ENCODE measurements around the gene RNASE3. TPM values are rescaled to one million over a fixed set of nuclear protein-coding genes. Genes with fewer than 3 reads are reported as not detected.
"Not testable (repeated sequence)": the region's sequence is repeated elsewhere in the genome, so short reads cannot be mapped to it uniquely, and the experiment has no call there.

The RNASE3 gene
- total and polyA plus RNA-seq, 2 donors (not counting 3 experiments of a cell fraction or from before 2014, with no cell fraction given), result not detected

DNA sequence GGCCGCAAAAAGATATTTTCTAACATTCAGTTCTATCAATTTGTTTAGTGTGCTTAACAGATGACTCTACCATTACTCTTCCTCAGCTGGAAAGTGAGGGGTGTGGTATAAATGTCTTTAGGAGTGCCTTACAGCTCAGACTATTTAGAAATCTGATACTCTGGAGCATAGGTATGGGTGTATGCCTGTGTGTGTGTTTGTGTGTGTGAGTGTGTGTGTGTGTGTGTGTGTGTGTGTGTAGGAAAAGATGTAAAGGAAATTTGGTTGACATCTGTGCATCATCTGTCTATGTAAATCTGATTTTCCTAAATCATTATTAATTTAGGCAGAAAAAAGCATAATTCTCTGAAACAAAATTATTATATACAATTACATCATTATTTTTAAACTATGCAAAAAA, 16.0 kb downstream of the RNASE3 start:
- H3K36me3 ChIP-seq (ENCODE audit: control insufficient read depth in 2 of 2, extremely low read depth in 1 of 2, insufficient read depth in 2 of 2, low read length in 2 of 2), result no peaks in the 10 kb centered on the region
- no peak overlapping the region for H3K9ac ChIP-seq (replicated peaks; ENCODE audit: extremely low read depth, insufficient read depth, low read length)
- no peak overlapping the region for H3K4me2 ChIP-seq (ENCODE audit: insufficient read depth, low read length)
- intact Hi-C loops (cut with micrococcal nuclease) (no loop called here), dilution Hi-C loops (cut with MboI; ENCODE audit: extremely low pct_ligation_motif_present, low sequenced_read_pairs) (no loop called here)
- DNase-seq (ENCODE audit: low read depth, low spot score), result no peak
- no peaks in the 10 kb centered on the region for H3K4me1 ChIP-seq (ENCODE audit: control insufficient read depth, extremely low read depth, insufficient read depth, low read length)
- H3K27ac ChIP-seq (ENCODE audit: insufficient read depth, low read depth, low read length), result no peak overlapping the region
- no peaks in the 10 kb centered on the region for H3K27me3 ChIP-seq (ENCODE audit: control insufficient read depth in 2 of 2, insufficient read depth in 2 of 2, low read length in 2 of 2)
- TF ChIP-seq MYC (IDR thresholded peaks at IDR 0.05; ENCODE audit: low read depth, low read length) (no peak), FOS (IDR thresholded peaks at IDR 0.05; ENCODE audit: borderline replicate concordance, insufficient read depth, low read length) (no peak), GATA2 (IDR thresholded peaks at IDR 0.05; ENCODE audit: insufficient read depth, insufficient read length, low read depth, low read length) (no peak), EZH2 (IDR thresholded peaks at IDR 0.05; ENCODE audit: borderline replicate concordance, low read depth, low read length, severe bottlenecking) (no peak), JUN (IDR thresholded peaks at IDR 0.05; ENCODE audit: borderline replicate concordance, insufficient read depth, insufficient read length, low read depth) (no peak), POLR2A (IDR thresholded peaks at IDR 0.05; ENCODE audit: low read depth, low read length) (no peak), POLR2AphosphoS5 (IDR thresholded peaks at IDR 0.05; ENCODE audit: insufficient read depth, low read depth, low read length) (no peak)
- TF ChIP-seq, protein P1, sequence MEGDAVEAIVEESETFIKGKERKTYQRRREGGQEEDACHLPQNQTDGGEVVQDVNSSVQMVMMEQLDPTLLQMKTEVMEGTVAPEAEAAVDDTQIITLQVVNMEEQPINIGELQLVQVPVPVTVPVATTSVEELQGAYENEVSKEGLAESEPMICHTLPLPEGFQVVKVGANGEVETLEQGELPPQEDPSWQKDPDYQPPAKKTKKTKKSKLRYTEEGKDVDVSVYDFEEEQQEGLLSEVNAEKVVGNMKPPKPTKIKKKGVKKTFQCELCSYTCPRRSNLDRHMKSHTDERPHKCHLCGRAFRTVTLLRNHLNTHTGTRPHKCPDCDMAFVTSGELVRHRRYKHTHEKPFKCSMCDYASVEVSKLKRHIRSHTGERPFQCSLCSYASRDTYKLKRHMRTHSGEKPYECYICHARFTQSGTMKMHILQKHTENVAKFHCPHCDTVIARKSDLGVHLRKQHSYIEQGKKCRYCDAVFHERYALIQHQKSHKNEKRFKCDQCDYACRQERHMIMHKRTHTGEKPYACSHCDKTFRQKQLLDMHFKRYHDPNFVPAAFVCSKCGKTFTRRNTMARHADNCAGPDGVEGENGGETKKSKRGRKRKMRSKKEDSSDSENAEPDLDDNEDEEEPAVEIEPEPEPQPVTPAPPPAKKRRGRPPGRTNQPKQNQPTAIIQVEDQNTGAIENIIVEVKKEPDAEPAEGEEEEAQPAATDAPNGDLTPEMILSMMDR (IDR thresholded peaks at IDR 0.05; ENCODE audit: extremely low read depth in 1 of 2, insufficient read depth in 1 of 2, low read depth in 1 of 2, low read length in 2 of 2), result no peak
- TF ChIP-seq, protein P2, sequence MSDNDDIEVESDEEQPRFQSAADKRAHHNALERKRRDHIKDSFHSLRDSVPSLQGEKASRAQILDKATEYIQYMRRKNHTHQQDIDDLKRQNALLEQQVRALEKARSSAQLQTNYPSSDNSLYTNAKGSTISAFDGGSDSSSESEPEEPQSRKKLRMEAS (IDR thresholded peaks at IDR 0.05; ENCODE audit: insufficient read depth, insufficient read length), result no peak
- no TSS peak for BruUV-seq (replicated peaks)
- no peaks in the 10 kb centered on the region for H4K20me1 ChIP-seq (replicated peaks; ENCODE audit: control insufficient read depth, extremely low read depth, insufficient read depth, low read length)
- no peak for FAIRE-seq
- H3K9me3 ChIP-seq (replicated peaks; ENCODE audit: control insufficient read depth, insufficient read depth, low read length), result no peaks in the 10 kb centered on the region
- no peak overlapping the region for H2AFZ ChIP-seq (ENCODE audit: low read depth, low read length)
- POLR2A ChIA-PET, result no interaction called here
- H3K4me3 ChIP-seq (replicated peaks in 1 of 3; ENCODE audit: insufficient read depth in 1 of 3, low read depth in 1 of 3, low read length in 3 of 3), result no peak overlapping the region
- CTCF ChIA-PET, result interaction anchor here (1.4 kb wide), 1 partner anchor 108 kb away, joined by 5 read pairs; no protein-coding TSS in a partner anchor
- H3K79me2 ChIP-seq (ENCODE audit: control insufficient read depth, insufficient read depth, low read length), result no peaks in the 10 kb centered on the region
- H3K9me1 ChIP-seq (replicated peaks; ENCODE audit: control insufficient read depth, extremely low read depth, insufficient read depth, low read length), result no peaks in the 10 kb centered on the region

DNA sequence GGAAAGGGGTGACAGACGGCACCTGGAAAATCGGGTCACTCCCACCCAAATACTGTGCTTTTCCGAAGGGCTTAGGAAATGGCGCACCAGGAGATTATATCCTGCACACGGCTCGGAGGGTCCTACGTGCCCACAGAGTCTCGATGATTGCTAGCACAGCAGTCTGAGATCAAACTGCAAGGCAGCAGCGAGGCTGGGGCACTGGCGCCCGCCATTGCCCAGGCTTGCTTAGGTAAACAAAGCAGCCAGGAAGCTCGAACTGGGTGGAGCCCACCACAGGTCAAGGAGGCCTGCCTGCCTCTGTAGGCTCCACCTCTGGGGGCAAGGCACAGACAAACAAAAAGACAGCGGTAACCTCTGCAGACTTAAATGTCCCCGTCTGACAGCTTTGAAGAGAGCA, 19.6 kb downstream of the RNASE3 start:
- POLR2A ChIA-PET; H4K20me1 ChIP-seq (replicated peaks; ENCODE audit: control insufficient read depth, extremely low read depth, insufficient read depth, low read length); dilution Hi-C loops (cut with MboI; ENCODE audit: extremely low pct_ligation_motif_present, low sequenced_read_pairs); H3K4me3 ChIP-seq (replicated peaks in 1 of 3; ENCODE audit: insufficient read depth in 1 of 3, low read depth in 1 of 3, low read length in 3 of 3); H3K27ac ChIP-seq (ENCODE audit: insufficient read depth, low read depth, low read length); DNase-seq (ENCODE audit: low read depth, low spot score); H3K9me1 ChIP-seq (replicated peaks; ENCODE audit: control insufficient read depth, extremely low read depth, insufficient read depth, low read length); H3K4me2 ChIP-seq (ENCODE audit: insufficient read depth, low read length); FAIRE-seq; intact Hi-C loops (cut with micrococcal nuclease); CTCF ChIA-PET; H3K9me3 ChIP-seq (replicated peaks; ENCODE audit: control insufficient read depth, insufficient read depth, low read length); BruUV-seq (replicated peaks); H3K4me1 ChIP-seq (ENCODE audit: control insufficient read depth, extremely low read depth, insufficient read depth, low read length); H3K9ac ChIP-seq (replicated peaks; ENCODE audit: extremely low read depth, insufficient read depth, low read length); H3K27me3 ChIP-seq (ENCODE audit: control insufficient read depth in 2 of 2, insufficient read depth in 2 of 2, low read length in 2 of 2); H2AFZ ChIP-seq (ENCODE audit: low read depth, low read length); H3K79me2 ChIP-seq (ENCODE audit: control insufficient read depth, insufficient read depth, low read length); H3K36me3 ChIP-seq (ENCODE audit: control insufficient read depth in 2 of 2, extremely low read depth in 1 of 2, insufficient read depth in 2 of 2, low read length in 2 of 2): not testable (repeated sequence)

DNA sequence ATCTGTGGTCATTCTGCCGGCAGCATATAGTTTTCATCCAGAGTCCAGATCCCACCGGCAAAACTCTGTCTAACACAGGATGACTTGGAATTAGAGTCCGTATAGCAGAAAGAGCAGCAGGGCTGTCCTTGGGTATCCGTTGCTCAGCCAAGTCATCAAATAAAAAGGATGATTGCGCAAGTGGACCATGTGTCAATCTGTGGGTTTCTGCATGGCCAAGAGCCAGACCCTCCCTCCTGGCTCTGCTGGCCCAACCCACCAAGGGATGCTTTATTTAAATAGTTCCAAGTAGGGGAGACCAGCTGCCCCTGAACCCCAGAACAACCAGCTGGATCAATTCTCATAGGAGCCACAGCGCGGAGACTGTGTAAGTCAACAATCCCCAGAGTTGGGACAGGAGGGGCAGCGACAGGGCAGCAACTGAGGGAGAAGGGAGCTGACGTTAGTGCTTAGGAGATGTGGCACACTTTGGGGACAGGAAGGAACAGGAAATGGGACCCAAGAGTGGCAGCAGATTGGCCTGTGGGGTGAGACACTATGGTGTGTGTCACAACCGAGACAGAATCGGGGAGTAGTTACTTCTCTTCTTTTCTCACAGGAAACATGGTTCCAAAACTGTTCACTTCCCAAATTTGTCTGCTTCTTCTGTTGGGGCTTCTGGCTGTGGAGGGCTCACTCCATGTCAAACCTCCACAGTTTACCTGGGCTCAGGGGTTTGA, 28.0 kb downstream of the RNASE3 start:
- H3K27me3 ChIP-seq (ENCODE audit: control insufficient read depth in 2 of 2, insufficient read depth in 2 of 2, low read length in 2 of 2); H3K4me2 ChIP-seq (ENCODE audit: insufficient read depth, low read length); BruUV-seq (replicated peaks); H3K36me3 ChIP-seq (ENCODE audit: control insufficient read depth in 2 of 2, extremely low read depth in 1 of 2, insufficient read depth in 2 of 2, low read length in 2 of 2); H3K9me1 ChIP-seq (replicated peaks; ENCODE audit: control insufficient read depth, extremely low read depth, insufficient read depth, low read length); H2AFZ ChIP-seq (ENCODE audit: low read depth, low read length); H3K9ac ChIP-seq (replicated peaks; ENCODE audit: extremely low read depth, insufficient read depth, low read length); H4K20me1 ChIP-seq (replicated peaks; ENCODE audit: control insufficient read depth, extremely low read depth, insufficient read depth, low read length); dilution Hi-C loops (cut with MboI; ENCODE audit: extremely low pct_ligation_motif_present, low sequenced_read_pairs); DNase-seq (ENCODE audit: low read depth, low spot score); POLR2A ChIA-PET; CTCF ChIA-PET; H3K79me2 ChIP-seq (ENCODE audit: control insufficient read depth, insufficient read depth, low read length); FAIRE-seq; H3K27ac ChIP-seq (ENCODE audit: insufficient read depth, low read depth, low read length); H3K9me3 ChIP-seq (replicated peaks; ENCODE audit: control insufficient read depth, insufficient read depth, low read length); intact Hi-C loops (cut with micrococcal nuclease); H3K4me3 ChIP-seq (replicated peaks in 1 of 3; ENCODE audit: insufficient read depth in 1 of 3, low read depth in 1 of 3, low read length in 3 of 3); H3K4me1 ChIP-seq (ENCODE audit: control insufficient read depth, extremely low read depth, insufficient read depth, low read length): not testable (repeated sequence)
